ENCODE data around the gene THOC6.

Gene THOC6

DNA sequence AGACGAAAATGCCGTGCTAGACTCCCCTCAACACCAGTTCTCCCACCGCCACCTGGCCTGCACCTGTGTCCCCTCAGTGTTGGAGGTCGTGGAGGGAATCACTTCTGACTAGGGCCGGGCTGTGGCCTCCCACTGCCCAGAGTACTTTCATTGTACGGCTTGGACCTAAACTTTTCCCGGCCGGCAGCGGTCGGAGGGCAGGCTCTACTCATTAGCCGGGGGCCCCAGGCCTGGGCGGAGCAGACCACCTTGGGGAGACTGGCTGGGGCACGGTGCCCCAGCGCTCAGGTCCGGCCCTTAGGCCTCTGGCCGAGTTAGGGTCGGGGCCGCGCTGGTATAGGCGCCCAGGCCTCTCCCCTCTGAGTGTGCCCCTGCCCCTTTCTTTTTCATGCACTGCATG is 6.5 kb upstream of the THOC6 start:
- no peak for DNase-seq (ENCODE audit: extremely low spot score)
- ChIA-PET CTCF (no interaction called here), POLR2A (no interaction called here)
- TF ChIP-seq BHLHE40 (IDR thresholded peaks at IDR 0.05; ENCODE audit: borderline replicate concordance) (no peak), LEF1 (IDR thresholded peaks at IDR 0.05; ENCODE audit: borderline replicate concordance) (no peak), TARDBP (IDR thresholded peaks at IDR 0.05) (no peak)

DNA sequence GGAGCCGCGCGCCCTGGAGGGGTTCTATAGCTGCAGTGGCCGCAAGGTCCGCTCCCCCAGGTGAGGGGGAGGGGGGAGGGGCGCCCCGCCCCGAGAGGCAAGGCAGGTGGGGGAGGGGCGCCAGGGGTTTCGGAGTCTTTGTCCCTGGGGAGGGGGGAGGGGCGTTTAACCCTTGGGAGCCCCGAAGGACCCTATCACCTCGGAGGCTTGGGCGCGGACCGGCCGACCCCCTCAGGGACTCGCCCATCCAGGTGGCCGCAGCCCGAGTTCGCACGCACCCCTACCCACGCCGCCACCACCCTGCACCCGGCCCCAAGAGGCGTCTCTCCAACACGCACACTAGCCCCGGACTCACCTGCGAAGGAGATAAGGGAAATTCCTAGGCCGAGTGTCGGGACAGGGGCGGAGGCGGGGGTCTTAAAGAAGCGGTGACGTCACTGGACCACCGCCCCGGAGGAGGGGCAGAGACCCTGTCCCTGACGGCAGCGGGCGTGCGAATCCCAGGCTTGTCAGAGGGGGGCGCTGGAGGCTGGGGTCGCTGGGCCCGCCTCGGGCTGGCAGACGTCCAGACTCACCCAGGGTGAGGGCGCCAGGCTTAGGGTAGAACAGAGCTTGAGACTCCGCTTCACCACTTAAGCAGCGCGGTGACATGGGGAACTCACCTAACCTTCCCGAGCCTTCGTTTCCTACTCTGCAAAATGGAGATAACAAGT is 5.9 kb upstream of the THOC6 start, which contains the start of gene CLDN6:
Gene CLDN6 (minus strand): TSS at position 390 of the 713 bp plus-strand sequence. CDS start 2,162 bp downstream, outside the sequence.
- DNase-seq (ENCODE audit: extremely low spot score) = peak; percentile 73
- ChIA-PET POLR2A (interaction anchor here (1.0 to 7.2 kb wide), 8 partner anchors 8 to 117 kb away, joined by 3 to 60 read pairs (median 9); partner anchors contain the start of genes ZNF205 and ZNF213), CTCF (interaction anchor here (0.5 to 1.2 kb wide), 17 partner anchors 8 to 114 kb away, joined by 3 to 13 read pairs (median 4); partner anchors contain the start of gene PKMYT1)
- TF ChIP-seq, protein P1, sequence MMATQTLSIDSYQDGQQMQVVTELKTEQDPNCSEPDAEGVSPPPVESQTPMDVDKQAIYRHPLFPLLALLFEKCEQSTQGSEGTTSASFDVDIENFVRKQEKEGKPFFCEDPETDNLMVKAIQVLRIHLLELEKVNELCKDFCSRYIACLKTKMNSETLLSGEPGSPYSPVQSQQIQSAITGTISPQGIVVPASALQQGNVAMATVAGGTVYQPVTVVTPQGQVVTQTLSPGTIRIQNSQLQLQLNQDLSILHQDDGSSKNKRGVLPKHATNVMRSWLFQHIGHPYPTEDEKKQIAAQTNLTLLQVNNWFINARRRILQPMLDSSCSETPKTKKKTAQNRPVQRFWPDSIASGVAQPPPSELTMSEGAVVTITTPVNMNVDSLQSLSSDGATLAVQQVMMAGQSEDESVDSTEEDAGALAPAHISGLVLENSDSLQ (IDR thresholded peaks at IDR 0.05) = no peak
- TF ChIP-seq FOXA1 (IDR thresholded peaks at IDR 0.05) = no peak
- no peak for TF ChIP-seq FOXK2 (IDR thresholded peaks at IDR 0.05)
- no peak for TF ChIP-seq CTBP1 (IDR thresholded peaks at IDR 0.05; ENCODE audit: borderline replicate concordance)
- TF ChIP-seq LEF1 (IDR thresholded peaks at IDR 0.05; ENCODE audit: borderline replicate concordance) = no peak
- no peak for TF ChIP-seq ARNT (IDR thresholded peaks at IDR 0.05)
- TF ChIP-seq BHLHE40 (IDR thresholded peaks at IDR 0.05; ENCODE audit: borderline replicate concordance) = no peak

DNA sequence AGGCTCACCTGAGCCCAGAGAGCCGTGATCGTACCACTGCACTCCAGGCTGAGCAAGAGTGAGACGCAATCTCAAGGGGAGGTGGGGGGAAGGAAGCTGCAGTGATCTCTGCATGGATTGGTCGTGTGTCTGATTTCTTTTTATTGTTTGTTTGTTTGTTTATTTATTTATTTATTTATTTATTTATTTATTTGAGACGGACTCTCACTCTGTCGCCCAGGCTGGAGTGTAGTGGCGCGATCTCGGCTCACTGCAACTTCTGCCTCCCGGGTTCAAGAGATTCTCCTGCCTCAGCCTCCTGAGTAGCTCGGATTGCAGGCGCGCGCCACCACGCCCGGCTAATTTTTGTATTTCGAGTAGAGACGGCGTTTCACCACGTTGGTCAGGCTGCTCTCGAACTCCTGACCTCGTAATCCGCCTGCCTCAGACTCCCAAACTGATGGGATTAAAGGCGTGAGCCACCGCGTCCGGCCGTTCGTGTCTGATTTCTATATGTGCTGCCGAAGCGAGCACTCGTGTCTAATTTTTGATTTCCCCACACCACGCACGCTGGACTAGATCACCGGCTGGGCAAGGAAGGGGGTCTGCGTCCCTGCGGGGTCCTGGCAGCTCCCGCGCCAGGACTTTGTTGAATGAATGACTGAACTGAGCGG is 4.1 kb upstream of the THOC6 start:
- no peak for TF ChIP-seq SUZ12 (IDR thresholded peaks at IDR 0.05)
- TF ChIP-seq L3MBTL2 (conservative IDR thresholded peaks at IDR 0.05) = no peak
- TF ChIP-seq ARNT (IDR thresholded peaks at IDR 0.05) = no peak
- no peak for TF ChIP-seq CTBP1 (IDR thresholded peaks at IDR 0.05; ENCODE audit: borderline replicate concordance)
- no peak for TF ChIP-seq FOXA1 (IDR thresholded peaks at IDR 0.05)
- no peak for TF ChIP-seq FOXK2 (IDR thresholded peaks at IDR 0.05)
- CTCF ChIA-PET = interaction anchor here (0.5 to 4.5 kb wide), 4 partner anchors 8 to 98 kb away, joined by 3 to 38 read pairs (median 6); no protein-coding TSS in a partner anchor
- POLR2A ChIA-PET = interaction anchor here (0.6 to 7.2 kb wide), 16 partner anchors 9 to 100 kb away, joined by 3 to 60 read pairs (median 7); partner anchors contain the start of genes CLDN9, PAQR4 and PKMYT1
- no peak for DNase-seq (ENCODE audit: extremely low spot score)

DNA sequence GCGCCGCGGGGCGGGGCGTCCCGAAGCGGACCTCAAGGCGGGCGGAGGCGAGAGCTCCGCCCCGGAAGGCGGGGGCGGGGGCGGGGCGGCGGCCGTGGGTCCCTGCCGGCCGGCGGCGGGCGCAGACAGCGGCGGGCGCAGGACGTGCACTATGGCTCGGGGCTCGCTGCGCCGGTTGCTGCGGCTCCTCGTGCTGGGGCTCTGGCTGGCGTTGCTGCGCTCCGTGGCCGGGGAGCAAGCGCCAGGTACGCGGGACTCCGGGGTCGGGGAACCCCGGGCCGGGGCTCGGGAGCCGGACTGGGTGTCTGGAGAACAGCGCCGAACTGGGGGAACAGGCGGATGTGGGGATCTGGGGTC is 3.6 kb upstream of the THOC6 start, which contains the start of gene TNFRSF12A:
Gene TNFRSF12A (plus strand): TSS at position 122 of the 357 bp plus-strand sequence. CDS start 30 bp downstream, at position 152.
- TF ChIP-seq LEF1 (IDR thresholded peaks at IDR 0.05; ENCODE audit: borderline replicate concordance) = no peak
- no peak for TF ChIP-seq FOXM1 (IDR thresholded peaks at IDR 0.05; ENCODE audit: borderline replicate concordance)
- no peak for TF ChIP-seq L3MBTL2 (conservative IDR thresholded peaks at IDR 0.05)
- TF ChIP-seq SP1 (IDR thresholded peaks at IDR 0.05) = no peak
- peak; percentile 86 for DNase-seq (ENCODE audit: extremely low spot score)
- CTCF ChIA-PET = interaction anchor here (0.5 to 4.5 kb wide), 4 partner anchors 8 to 97 kb away, joined by 3 to 38 read pairs (median 6); no protein-coding TSS in a partner anchor
- POLR2A ChIA-PET = interaction anchor here (0.6 to 7.2 kb wide), 18 partner anchors 8 to 99 kb away, joined by 3 to 60 read pairs (median 7); partner anchors contain the start of genes CLDN9, MMP25, PAQR4 and PKMYT1

DNA sequence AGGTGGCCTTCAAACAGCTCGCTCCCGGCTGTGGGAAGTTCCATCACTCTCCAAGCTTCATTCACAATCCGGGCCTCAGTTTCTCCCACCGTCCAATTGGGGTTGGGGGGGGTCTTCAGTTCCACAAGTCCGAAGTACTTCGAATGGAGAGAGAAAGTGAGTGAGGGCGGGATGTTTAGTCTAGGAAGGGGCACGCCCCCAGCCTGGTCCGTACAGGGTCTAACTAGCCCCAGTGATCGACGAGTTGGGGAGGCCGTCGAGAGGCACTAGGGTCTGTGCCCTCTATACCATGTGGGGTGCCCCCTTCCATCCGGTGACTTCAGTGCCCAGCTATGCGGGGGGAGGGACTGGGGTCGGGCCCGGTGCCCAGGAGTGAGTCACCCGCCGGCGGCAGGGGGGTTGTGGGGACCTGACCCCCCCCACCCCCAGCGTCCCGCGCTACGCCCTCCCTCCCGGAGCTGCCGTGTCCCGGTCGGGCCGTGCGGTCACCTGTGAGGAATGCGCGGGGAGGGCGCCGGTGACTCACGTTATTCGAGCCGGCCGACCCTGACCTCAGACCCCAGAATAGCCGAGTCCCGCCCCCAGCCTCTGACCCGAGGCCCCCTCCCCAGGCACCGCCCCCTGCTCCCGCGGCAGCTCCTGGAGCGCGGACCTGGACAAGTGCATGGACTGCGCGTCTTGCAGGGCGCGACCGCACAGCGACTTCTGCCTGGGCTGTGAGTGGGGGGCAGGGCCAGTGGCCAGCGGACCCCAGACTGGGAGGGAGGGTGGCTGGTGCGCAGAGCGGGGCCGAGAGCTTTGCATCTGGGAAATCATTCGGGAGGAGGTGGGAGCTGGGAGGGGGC is 3.0 kb upstream of the THOC6 start:
- ChIA-PET POLR2A (interaction anchor here (0.6 to 7.2 kb wide), 21 partner anchors 8 to 153 kb away, joined by 3 to 60 read pairs (median 6); partner anchors contain the start of genes CLDN9, FLYWCH1, MMP25 and PAQR4), CTCF (interaction anchor here (0.5 to 4.5 kb wide), 5 partner anchors 7 to 1284 kb away, joined by 3 to 38 read pairs (median 5); no protein-coding TSS in a partner anchor)
- no peak for DNase-seq (ENCODE audit: extremely low spot score)
- TF ChIP-seq SP1 (IDR thresholded peaks at IDR 0.05) (no peak), TARDBP (IDR thresholded peaks at IDR 0.05) (no peak), L3MBTL2 (conservative IDR thresholded peaks at IDR 0.05) (peak; percentile 73), FOXM1 (IDR thresholded peaks at IDR 0.05; ENCODE audit: borderline replicate concordance) (peak; percentile 38; the same call in 1 of the 2 replicates)

DNA sequence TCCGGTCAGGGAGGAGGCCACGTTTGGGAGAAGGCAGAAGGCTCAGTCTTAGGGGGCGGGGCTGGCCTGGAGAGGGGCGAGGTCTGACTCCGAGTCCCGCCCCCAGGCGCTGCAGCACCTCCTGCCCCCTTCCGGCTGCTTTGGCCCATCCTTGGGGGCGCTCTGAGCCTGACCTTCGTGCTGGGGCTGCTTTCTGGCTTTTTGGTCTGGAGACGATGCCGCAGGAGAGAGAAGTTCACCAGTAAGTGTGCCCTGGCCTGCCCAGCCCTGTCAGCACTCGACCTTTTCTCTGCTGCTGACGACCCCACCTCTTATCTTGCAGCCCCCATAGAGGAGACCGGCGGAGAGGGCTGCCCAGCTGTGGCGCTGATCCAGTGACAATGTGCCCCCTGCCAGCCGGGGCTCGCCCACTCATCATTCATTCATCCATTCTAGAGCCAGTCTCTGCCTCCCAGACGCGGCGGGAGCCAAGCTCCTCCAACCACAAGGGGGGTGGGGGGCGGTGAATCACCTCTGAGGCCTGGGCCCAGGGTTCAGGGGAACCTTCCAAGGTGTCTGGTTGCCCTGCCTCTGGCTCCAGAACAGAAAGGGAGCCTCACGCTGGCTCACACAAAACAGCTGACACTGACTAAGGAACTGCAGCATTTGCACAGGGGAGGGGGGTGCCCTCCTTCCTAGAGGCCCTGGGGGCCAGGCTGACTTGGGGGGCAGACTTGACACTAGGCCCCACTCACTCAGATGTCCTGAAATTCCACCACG is 2.2 kb upstream of the THOC6 start:
- TF ChIP-seq L3MBTL2 (conservative IDR thresholded peaks at IDR 0.05) (no peak), CTBP1 (IDR thresholded peaks at IDR 0.05; ENCODE audit: borderline replicate concordance) (no peak), FOXM1 (IDR thresholded peaks at IDR 0.05; ENCODE audit: borderline replicate concordance) (no peak), FOXA1 (IDR thresholded peaks at IDR 0.05) (no peak), LEF1 (IDR thresholded peaks at IDR 0.05; ENCODE audit: borderline replicate concordance) (no peak), NFRKB (IDR thresholded peaks at IDR 0.05) (no peak), SP1 (IDR thresholded peaks at IDR 0.05) (no peak), BHLHE40 (IDR thresholded peaks at IDR 0.05; ENCODE audit: borderline replicate concordance) (no peak), ZNF384 (IDR thresholded peaks at IDR 0.05) (no peak), ARNT (IDR thresholded peaks at IDR 0.05) (no peak), SUZ12 (IDR thresholded peaks at IDR 0.05) (no peak), FOXK2 (IDR thresholded peaks at IDR 0.05) (no peak), HDGF (IDR thresholded peaks at IDR 0.05; ENCODE audit: borderline replicate concordance) (no peak), ELF4 (IDR thresholded peaks at IDR 0.05) (no peak), TARDBP (IDR thresholded peaks at IDR 0.05) (no peak)
- TF ChIP-seq, protein P1 (IDR thresholded peaks at IDR 0.05) = no peak
- CTCF ChIA-PET = interaction anchor here (0.6 to 4.5 kb wide), 2 partner anchors 10 to 1283 kb away, joined by 3 to 38 read pairs; no protein-coding TSS in a partner anchor
- DNase-seq (ENCODE audit: extremely low spot score) = peak; percentile 67
- POLR2A ChIA-PET = interaction anchor here (0.6 to 7.2 kb wide), 14 partner anchors 10 to 154 kb away, joined by 3 to 60 read pairs (median 4); partner anchors contain the start of genes CLDN9, FLYWCH1, MMP25 and PKMYT1
